ENCODE measurements around the gene NME8. TPM values are rescaled to one million over a fixed set of nuclear protein-coding genes. Genes with fewer than 3 reads are reported as not detected.

NME8 gene
- total and polyA plus RNA-seq, 2 donors (not counting 3 experiments of a cell fraction or from before 2014, with no cell fraction given): not detected

- Histone ChIP-seq H3K27ac (ENCODE audit: insufficient read depth, low read depth, low read length) (no peak within 1 kb of the TSS), H3K4me1 (ENCODE audit: control insufficient read depth, extremely low read depth, insufficient read depth, low read length) (peaks cover 4% of the 10 kb centered on the region), H3K9me1 (replicated peaks; ENCODE audit: control insufficient read depth, extremely low read depth, insufficient read depth, low read length) (no peaks in the 10 kb centered on the region), H3K4me3 (replicated peaks in 1 of 3; ENCODE audit: insufficient read depth in 1 of 3, low read depth in 1 of 3, low read length in 3 of 3) (peak within 1 kb of the TSS in 1 of 3 experiments; percentile 15), H3K36me3 (ENCODE audit: control insufficient read depth in 2 of 2, extremely low read depth in 1 of 2, insufficient read depth in 2 of 2, low read length in 2 of 2) (no peaks in the 10 kb centered on the region), H3K27me3 (ENCODE audit: control insufficient read depth in 2 of 2, insufficient read depth in 2 of 2, low read length in 2 of 2) (peaks cover 25 to 42% of the 10 kb centered on the region in 2 experiments), H4K20me1 (replicated peaks; ENCODE audit: control insufficient read depth, extremely low read depth, insufficient read depth, low read length) (no peaks in the 10 kb centered on the region), H3K9me3 (replicated peaks; ENCODE audit: control insufficient read depth, insufficient read depth, low read length) (no peaks in the 10 kb centered on the region), H3K79me2 (ENCODE audit: control insufficient read depth, insufficient read depth, low read length) (no peaks in the 10 kb centered on the region), H3K9ac (replicated peaks; ENCODE audit: extremely low read depth, insufficient read depth, low read length) (no peak within 1 kb of the TSS), H2AFZ (ENCODE audit: low read depth, low read length) (peak within 1 kb of the TSS; percentile 73), H3K4me2 (ENCODE audit: insufficient read depth, low read length) (peak within 1 kb of the TSS; percentile 37)
- dilution Hi-C loops (cut with MboI; ENCODE audit: extremely low pct_ligation_motif_present, low sequenced_read_pairs) (no loop called here), intact Hi-C loops (cut with micrococcal nuclease) (no loop called here)
- POLR2A ChIA-PET: no interaction called here
- no peak for TF ChIP-seq GATA2 (IDR thresholded peaks at IDR 0.05; ENCODE audit: insufficient read depth, insufficient read length, low read depth, low read length)
- TF ChIP-seq MAX (IDR thresholded peaks at IDR 0.05; ENCODE audit: insufficient read depth, insufficient read length): no peak
- BruUV-seq (replicated peaks): no TSS peak
- CTCF ChIA-PET: interaction anchor here (0.9 to 1.7 kb wide), 2 partner anchors 450 to 454 kb away, joined by 3 read pairs; no protein-coding TSS in a partner anchor
- DNase-seq (ENCODE audit: low read depth, low spot score) (no peak), FAIRE-seq (no peak)
Observed at GRCh38 chr7:37920305-37920848, 72.0 kb downstream of the NME8 start, which contains the start of gene EPDR1. EPDR1 (plus strand) TSS chr7:37920640; CDS start chr7:37920940, 300 bp downstream.

- H3K4me3 ChIP-seq (replicated peaks in 1 of 3; ENCODE audit: insufficient read depth in 1 of 3, low read depth in 1 of 3, low read length in 3 of 3): peak overlapping the region in 1 of 3 experiments; percentile 15
- no peaks in the 10 kb centered on the region for H3K79me2 ChIP-seq (ENCODE audit: control insufficient read depth, insufficient read depth, low read length)
- peaks cover 4% of the 10 kb centered on the region for H3K4me1 ChIP-seq (ENCODE audit: control insufficient read depth, extremely low read depth, insufficient read depth, low read length)
- no peak for FAIRE-seq
- BruUV-seq (replicated peaks): no TSS peak
- TF ChIP-seq EZH2 (IDR thresholded peaks at IDR 0.05; ENCODE audit: borderline replicate concordance, low read depth, low read length, severe bottlenecking) (peak; percentile 75), GATA2 (IDR thresholded peaks at IDR 0.05; ENCODE audit: insufficient read depth, insufficient read length, low read depth, low read length) (no peak)
- dilution Hi-C loops (cut with MboI; ENCODE audit: extremely low pct_ligation_motif_present, low sequenced_read_pairs): no loop called here
- H2AFZ ChIP-seq (ENCODE audit: low read depth, low read length): peak overlapping the region; percentile 73
- DNase-seq (ENCODE audit: low read depth, low spot score): no peak
- H3K27ac ChIP-seq (ENCODE audit: insufficient read depth, low read depth, low read length): no peak overlapping the region
- CTCF ChIA-PET: interaction anchor here (1.7 kb wide), 1 partner anchor 453 kb away, joined by 3 read pairs; no protein-coding TSS in a partner anchor
- no peaks in the 10 kb centered on the region for H3K9me1 ChIP-seq (replicated peaks; ENCODE audit: control insufficient read depth, extremely low read depth, insufficient read depth, low read length)
- H3K36me3 ChIP-seq (ENCODE audit: control insufficient read depth in 2 of 2, extremely low read depth in 1 of 2, insufficient read depth in 2 of 2, low read length in 2 of 2): no peaks in the 10 kb centered on the region
- H3K9me3 ChIP-seq (replicated peaks; ENCODE audit: control insufficient read depth, insufficient read depth, low read length): no peaks in the 10 kb centered on the region
- POLR2A ChIA-PET: no interaction called here
- intact Hi-C loops (cut with micrococcal nuclease): no loop called here
- no peak overlapping the region for H3K9ac ChIP-seq (replicated peaks; ENCODE audit: extremely low read depth, insufficient read depth, low read length)
- H3K27me3 ChIP-seq (ENCODE audit: control insufficient read depth in 2 of 2, insufficient read depth in 2 of 2, low read length in 2 of 2): peaks cover 22 to 38% of the 10 kb centered on the region in 2 experiments
- peak overlapping the region; percentile 37 for H3K4me2 ChIP-seq (ENCODE audit: insufficient read depth, low read length)
- H4K20me1 ChIP-seq (replicated peaks; ENCODE audit: control insufficient read depth, extremely low read depth, insufficient read depth, low read length): no peaks in the 10 kb centered on the region
Observed at GRCh38 chr7:37920849-37921805, 72.7 kb downstream of the NME8 start.

All from endothelial cell of umbilical vein (primary cell).